ENCODE data around the gene ARVCF. TPM values are rescaled to one million over a fixed set of nuclear protein-coding genes. Genes with fewer than 3 reads are reported as not detected.

Gene ARVCF
- total and polyA plus RNA-seq, 9 of the 15 experiments (the other 6 are each of a cell fraction or from before 2014, with no cell fraction given), result 0.03 to 97.4 (median 15.6) TPM

GRCh38 chr22:20009582-20010306 lies 6.9 kb downstream of the ARVCF start (continued):
- TF ChIP-seq CHD7 (IDR thresholded peaks at IDR 0.05; ENCODE audit: low read depth, low read length), result no peak
- TF ChIP-seq ZNF639 (CRISPR knock-in tag; conservative IDR thresholded peaks at IDR 0.05 in 1 of 2, IDR thresholded peaks at IDR 0.05 in 1 of 2), result no peak
- no peak for TF ChIP-seq RBM15 (IDR thresholded peaks at IDR 0.05; ENCODE audit: insufficient read depth, low read length)
- no peak for TF ChIP-seq ZNF224 (CRISPR knock-in tag; IDR thresholded peaks at IDR 0.05)
- no peak for TF ChIP-seq THRAP3 (IDR thresholded peaks at IDR 0.05; ENCODE audit: borderline replicate concordance)
- no peak for TF ChIP-seq ZBTB43 (CRISPR knock-in tag; IDR thresholded peaks at IDR 0.05)
- TF ChIP-seq PREB (CRISPR knock-in tag; IDR thresholded peaks at IDR 0.05), result no peak
- TF ChIP-seq NELFE (IDR thresholded peaks at IDR 0.05; ENCODE audit: insufficient read depth, insufficient read length), result no peak
- TF ChIP-seq CHCHD3 (CRISPR knock-in tag; IDR thresholded peaks at IDR 0.05), result no peak
- no peak for TF ChIP-seq KAT2B (IDR thresholded peaks at IDR 0.05; ENCODE audit: low read depth, low read length)

Measured in K562 (cell line).